Prostate gland (tissue), 2 donors: ENCODE measurements around the gene SCN4A.
A peak's percentile ranks its signal among the peaks of the same experiment; 100 is the strongest.

Experiments used
- POLR2A ChIP-seq: fragments of 450-650 bp; IDR thresholded peaks from one replicate; pipeline ENCODE4 v1.6.1; 2016; ENCODE audit warnings: antibody characterized with exemption, mild to moderate bottlenecking
- TF ChIP-seq, protein P1 (sequence below), 4 experiments: fragments of 200-600 bp in 2 of 4; fragments of 450-650 bp in 2 of 4; sonication (generic) in 2 of 4; IDR thresholded peaks; 1 replicate in 3 of 4; 2 replicates in 1 of 4; pipeline ENCODE4 v1.5.1; 2016 to 2019; ENCODE audit warnings: antibody characterized with exemption in 4 of 4, mild to moderate bottlenecking in 2 of 4, moderate library complexity in 2 of 4

- TF ChIP-seq, protein P1, sequence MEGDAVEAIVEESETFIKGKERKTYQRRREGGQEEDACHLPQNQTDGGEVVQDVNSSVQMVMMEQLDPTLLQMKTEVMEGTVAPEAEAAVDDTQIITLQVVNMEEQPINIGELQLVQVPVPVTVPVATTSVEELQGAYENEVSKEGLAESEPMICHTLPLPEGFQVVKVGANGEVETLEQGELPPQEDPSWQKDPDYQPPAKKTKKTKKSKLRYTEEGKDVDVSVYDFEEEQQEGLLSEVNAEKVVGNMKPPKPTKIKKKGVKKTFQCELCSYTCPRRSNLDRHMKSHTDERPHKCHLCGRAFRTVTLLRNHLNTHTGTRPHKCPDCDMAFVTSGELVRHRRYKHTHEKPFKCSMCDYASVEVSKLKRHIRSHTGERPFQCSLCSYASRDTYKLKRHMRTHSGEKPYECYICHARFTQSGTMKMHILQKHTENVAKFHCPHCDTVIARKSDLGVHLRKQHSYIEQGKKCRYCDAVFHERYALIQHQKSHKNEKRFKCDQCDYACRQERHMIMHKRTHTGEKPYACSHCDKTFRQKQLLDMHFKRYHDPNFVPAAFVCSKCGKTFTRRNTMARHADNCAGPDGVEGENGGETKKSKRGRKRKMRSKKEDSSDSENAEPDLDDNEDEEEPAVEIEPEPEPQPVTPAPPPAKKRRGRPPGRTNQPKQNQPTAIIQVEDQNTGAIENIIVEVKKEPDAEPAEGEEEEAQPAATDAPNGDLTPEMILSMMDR (IDR thresholded peaks at IDR 0.05) = peak in 3 of 4 experiments; percentile 26 to 52 (median 40)
- no peak for TF ChIP-seq POLR2A
Observed at GRCh38 chr17:63950940-63951907, 21.5 kb downstream of the SCN4A start.
